Measurements from ENCODE around the gene LRRC4C.

DNA sequence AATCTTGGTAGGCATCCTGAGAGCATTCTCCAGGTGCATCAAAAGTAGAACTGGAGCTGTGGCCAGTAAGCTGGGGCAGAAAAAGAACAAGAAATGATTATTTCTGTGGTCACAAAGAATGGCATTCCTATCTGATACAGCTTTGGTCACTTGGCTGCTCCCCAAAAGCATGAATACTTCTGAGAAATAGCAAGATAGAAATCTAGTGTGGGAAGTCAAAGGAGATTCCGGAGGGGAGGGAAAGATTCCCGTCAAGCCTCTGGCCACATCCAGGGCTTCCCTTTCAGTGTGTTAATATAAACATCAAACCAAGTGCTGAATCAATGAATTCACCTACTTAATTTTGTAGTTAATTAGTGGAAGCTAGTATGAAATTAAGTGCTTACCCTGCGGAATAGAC is 1185.4 kb downstream of the LRRC4C start:
- no peak for TF ChIP-seq POLR2A (IDR thresholded peaks at IDR 0.05)
- TF ChIP-seq, protein P1, sequence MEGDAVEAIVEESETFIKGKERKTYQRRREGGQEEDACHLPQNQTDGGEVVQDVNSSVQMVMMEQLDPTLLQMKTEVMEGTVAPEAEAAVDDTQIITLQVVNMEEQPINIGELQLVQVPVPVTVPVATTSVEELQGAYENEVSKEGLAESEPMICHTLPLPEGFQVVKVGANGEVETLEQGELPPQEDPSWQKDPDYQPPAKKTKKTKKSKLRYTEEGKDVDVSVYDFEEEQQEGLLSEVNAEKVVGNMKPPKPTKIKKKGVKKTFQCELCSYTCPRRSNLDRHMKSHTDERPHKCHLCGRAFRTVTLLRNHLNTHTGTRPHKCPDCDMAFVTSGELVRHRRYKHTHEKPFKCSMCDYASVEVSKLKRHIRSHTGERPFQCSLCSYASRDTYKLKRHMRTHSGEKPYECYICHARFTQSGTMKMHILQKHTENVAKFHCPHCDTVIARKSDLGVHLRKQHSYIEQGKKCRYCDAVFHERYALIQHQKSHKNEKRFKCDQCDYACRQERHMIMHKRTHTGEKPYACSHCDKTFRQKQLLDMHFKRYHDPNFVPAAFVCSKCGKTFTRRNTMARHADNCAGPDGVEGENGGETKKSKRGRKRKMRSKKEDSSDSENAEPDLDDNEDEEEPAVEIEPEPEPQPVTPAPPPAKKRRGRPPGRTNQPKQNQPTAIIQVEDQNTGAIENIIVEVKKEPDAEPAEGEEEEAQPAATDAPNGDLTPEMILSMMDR (IDR thresholded peaks at IDR 0.05): no peak
